Hepatocyte (in vitro differentiated cells): ENCODE results near the gene ACE. TPM values are rescaled to one million over a fixed set of nuclear protein-coding genes. Genes with fewer than 3 reads are reported as not detected.

ENCODE experiments used
- DNase-seq: peaks from one replicate; pipeline ENCODE4 v3.0.0-alpha.2; 2016; ENCODE audit warnings: low spot score
- H2AFZ ChIP-seq: fragments of 200-600 bp; sonication (generic); 2 replicates; pipeline ENCODE4 v1.6.0; 2016; ENCODE audit warnings: antibody characterized with exemption, mild to moderate bottlenecking
- H3K27ac ChIP-seq: fragments of 200-600 bp; sonication (generic); 2 replicates; pipeline ENCODE4 v1.5.1; 2016; ENCODE audit warnings: mild to moderate bottlenecking
- H3K27me3 ChIP-seq: fragments of 200-600 bp; sonication (generic); 2 replicates; pipeline ENCODE4 v1.6.1; 2016
- H3K36me3 ChIP-seq: fragments of 200-600 bp; sonication (generic); replicated peaks from 2 replicates; pipeline ENCODE4 v1.5.1; 2016; ENCODE audit warnings: low read depth; ENCODE audit not compliant: insufficient read depth
- H3K4me1 ChIP-seq: fragments of 200-600 bp; sonication (generic); 2 replicates; pipeline ENCODE4 v1.5.1; 2016; ENCODE audit warnings: mild to moderate bottlenecking, moderate library complexity; ENCODE audit not compliant: insufficient read depth
- H3K4me2 ChIP-seq: fragments of 200-600 bp; sonication (generic); 2 replicates; pipeline ENCODE4 v1.6.0; 2016
- H3K4me3 ChIP-seq: fragments of 200-600 bp; sonication (generic); 2 replicates; pipeline ENCODE4 v1.5.1; 2016; ENCODE audit warnings: mild to moderate bottlenecking
- H3K79me2 ChIP-seq: fragments of 200-600 bp; sonication (generic); 2 replicates; pipeline ENCODE4 v1.6.0; 2017; ENCODE audit warnings: mild to moderate bottlenecking
- H3K9me2 ChIP-seq: fragments of 200-600 bp; sonication (generic); replicated peaks from 2 replicates; pipeline ENCODE4 v1.6.0; 2017; ENCODE audit warnings: mild to moderate bottlenecking; ENCODE audit not compliant: insufficient read depth
- H3K9me3 ChIP-seq: fragments of 200-600 bp; sonication (generic); 2 replicates; pipeline ENCODE4 v1.5.1; 2016; ENCODE audit warnings: low read depth, mild to moderate bottlenecking
- H4K20me1 ChIP-seq: fragments of 200-600 bp; sonication (generic); 2 replicates; pipeline ENCODE4 v1.6.0; 2016; ENCODE audit warnings: mild to moderate bottlenecking; ENCODE audit not compliant: insufficient read depth, poor library complexity, severe bottlenecking
- CTCF ChIP-seq: fragments of 200-600 bp; sonication (generic); IDR thresholded peaks from 2 replicates; pipeline ENCODE4 v1.5.1; 2016; ENCODE audit warnings: antibody characterized with exemption, mild to moderate bottlenecking; ENCODE audit not compliant: poor library complexity
- EZH2 ChIP-seq: fragments of 200-600 bp; sonication (generic); IDR thresholded peaks from 2 replicates; pipeline ENCODE4 v1.6.1; 2016; ENCODE audit warnings: antibody characterized with exemption, mild to moderate bottlenecking, borderline replicate concordance
- EZH2phosphoT487 ChIP-seq: fragments of 200-600 bp; sonication (generic); IDR thresholded peaks from one replicate; pipeline ENCODE4 v1.6.1; 2018; ENCODE audit warnings: antibody characterized with exemption, mild to moderate bottlenecking, low read depth, moderate library complexity; ENCODE audit not compliant: unreplicated experiment, severe bottlenecking
- WGBS: methylation state at CpG from one replicate; pipeline ENCODE4 v1.1.6; 2016; ENCODE audit warnings: low lambda C conversion rate; ENCODE audit errors: missing lambda C conversion rate; 5-methylcytosine and 5-hydroxymethylcytosine counted together
- polyA plus RNA-seq: library from polyadenylated mRNA; unstranded; fragments of >200 nt; fragmentation: Nextera tagmentation; extraction: Ambion mirVana; gene quantifications from 2 replicates; pipeline ENCODE4 v1.2.1, GENCODE V29; 2016
- total RNA-seq: library from RNA; depleted of rRNA; stranded (reverse); fragments of >200 nt; gene quantifications from 2 replicates; pipeline ENCODE4 v1.2.3, GENCODE V29; 2014

ACE gene
- total and polyA plus RNA-seq, 2 experiments from 2014 or later, result 7.2 to 8.0 TPM

GRCh38 chr17:63487014-63487339 is 10.1 kb downstream of the ACE start:
- TF ChIP-seq EZH2phosphoT487, result no peak
- TF ChIP-seq EZH2, result no peak
- TF ChIP-seq CTCF, result no peak
- Histone ChIP-seq H3K27me3 (no peaks in the 10 kb centered on the region), H3K9me3 (no peaks in the 10 kb centered on the region), H2AFZ (no peak overlapping the region), H3K27ac (no peak overlapping the region), H4K20me1 (no peaks in the 10 kb centered on the region), H3K79me2 (no peaks in the 10 kb centered on the region), H3K9me2 (no peaks in the 10 kb centered on the region), H3K4me1 (no peaks in the 10 kb centered on the region), H3K4me2 (no peak overlapping the region), H3K4me3 (no peak overlapping the region), H3K36me3 (no peaks in the 10 kb centered on the region)
- WGBS, result 93% methylated on average over 11 of the region's 11 CpGs
- no peak for DNase-seq

- no peaks in the 10 kb centered on the region for H3K4me1 ChIP-seq
- DNase-seq, result no peak
- WGBS, result 94% methylated on average over 10 of the region's 10 CpGs
- no peaks in the 10 kb centered on the region for H3K36me3 ChIP-seq
- no peak overlapping the region for H3K27ac ChIP-seq
- no peaks in the 10 kb centered on the region for H3K9me2 ChIP-seq
- H3K4me3 ChIP-seq, result no peak overlapping the region
- no peak overlapping the region for H3K4me2 ChIP-seq
- no peaks in the 10 kb centered on the region for H3K27me3 ChIP-seq
- no peak for TF ChIP-seq CTCF
- no peak for TF ChIP-seq EZH2
- TF ChIP-seq EZH2phosphoT487, result no peak
- H4K20me1 ChIP-seq, result no peaks in the 10 kb centered on the region
- H2AFZ ChIP-seq, result no peak overlapping the region
- H3K79me2 ChIP-seq, result no peaks in the 10 kb centered on the region
- H3K9me3 ChIP-seq, result no peaks in the 10 kb centered on the region
These were observed 12.0 kb downstream of the ACE start for GRCh38 chr17:63488851-63489250.

DNA sequence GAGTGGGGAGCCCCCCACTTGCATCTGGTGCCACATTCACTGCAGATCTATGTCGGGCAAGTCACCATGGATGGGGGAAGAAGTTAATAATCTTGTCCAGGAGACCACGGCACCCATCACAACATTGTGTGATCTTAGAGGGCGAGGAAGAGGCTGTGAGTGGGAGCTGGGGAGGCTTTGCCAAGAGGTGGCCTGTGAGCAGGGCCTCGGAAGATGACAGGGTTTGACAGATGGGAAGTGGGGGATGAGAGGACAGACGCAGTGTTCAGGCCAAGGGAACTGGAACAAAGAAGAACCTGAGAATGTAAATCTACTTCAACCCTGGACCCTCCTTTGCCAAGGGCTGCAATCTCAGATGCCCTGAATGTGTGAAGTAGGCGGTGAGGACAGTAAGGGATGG is 12.4 kb downstream of the ACE start:
- no peaks in the 10 kb centered on the region for H4K20me1 ChIP-seq
- WGBS, result 83% methylated on average over 6 of the region's 6 CpGs
- H3K27ac ChIP-seq, result no peak overlapping the region
- no peaks in the 10 kb centered on the region for H3K79me2 ChIP-seq
- H3K4me1 ChIP-seq, result no peaks in the 10 kb centered on the region
- no peak overlapping the region for H3K4me3 ChIP-seq
- no peak overlapping the region for H2AFZ ChIP-seq
- no peaks in the 10 kb centered on the region for H3K27me3 ChIP-seq
- H3K4me2 ChIP-seq, result no peak overlapping the region
- no peaks in the 10 kb centered on the region for H3K9me3 ChIP-seq
- TF ChIP-seq EZH2 (no peak), EZH2phosphoT487 (no peak), CTCF (no peak)
- H3K36me3 ChIP-seq, result no peaks in the 10 kb centered on the region
- DNase-seq, result no peak
- H3K9me2 ChIP-seq, result no peaks in the 10 kb centered on the region

DNA sequence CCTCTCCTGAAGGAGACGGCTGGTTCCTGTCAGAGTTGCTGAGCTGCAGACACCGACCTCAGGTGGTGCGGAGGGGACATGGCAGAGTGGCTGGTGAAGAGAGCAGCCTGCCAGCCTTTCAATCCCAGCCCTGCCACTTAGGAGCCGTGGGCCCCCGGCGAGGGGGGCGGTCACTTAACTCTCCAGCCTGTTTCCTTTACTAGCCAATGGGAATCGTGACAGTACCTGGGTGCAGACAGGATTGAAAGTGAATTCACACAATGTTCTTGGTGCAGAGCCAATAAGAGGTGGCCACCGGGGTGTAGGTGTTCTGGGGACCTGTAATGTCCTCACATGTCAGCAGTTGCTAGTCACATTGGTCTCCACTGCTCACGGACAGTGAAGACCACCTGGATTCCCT is 13.5 kb downstream of the ACE start:
- Histone ChIP-seq H3K9me3 (no peaks in the 10 kb centered on the region), H3K4me1 (no peaks in the 10 kb centered on the region), H3K27me3 (no peaks in the 10 kb centered on the region), H3K27ac (no peak overlapping the region), H4K20me1 (no peaks in the 10 kb centered on the region), H2AFZ (no peak overlapping the region), H3K36me3 (no peaks in the 10 kb centered on the region), H3K79me2 (no peaks in the 10 kb centered on the region), H3K9me2 (no peaks in the 10 kb centered on the region), H3K4me2 (no peak overlapping the region), H3K4me3 (no peak overlapping the region)
- no peak for DNase-seq
- WGBS, result 72% methylated on average over 10 of the region's 10 CpGs
- TF ChIP-seq CTCF (no peak), EZH2 (no peak)
